ENCODE results near the gene NFIB.

DNA sequence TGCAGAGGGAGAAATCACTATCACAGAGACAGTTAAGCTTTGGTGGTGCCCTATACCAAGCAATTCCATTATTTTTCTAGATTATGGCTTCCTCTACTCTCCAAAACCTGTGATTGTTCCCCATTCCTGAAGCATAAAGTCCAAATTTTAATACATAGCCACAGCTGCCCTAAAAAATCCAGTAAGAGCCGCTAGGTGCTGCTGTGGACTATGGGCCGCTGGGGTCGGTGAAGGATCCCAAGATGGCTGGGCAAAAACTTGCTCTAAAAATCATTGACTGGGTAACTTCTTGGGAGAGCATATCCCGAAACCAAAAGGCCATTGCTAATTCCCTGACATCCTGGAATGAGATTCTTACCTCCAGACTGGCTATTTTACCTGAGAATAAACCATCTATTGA lies 245.3 kb downstream of the NFIB start:
- TF ChIP-seq, protein P1, sequence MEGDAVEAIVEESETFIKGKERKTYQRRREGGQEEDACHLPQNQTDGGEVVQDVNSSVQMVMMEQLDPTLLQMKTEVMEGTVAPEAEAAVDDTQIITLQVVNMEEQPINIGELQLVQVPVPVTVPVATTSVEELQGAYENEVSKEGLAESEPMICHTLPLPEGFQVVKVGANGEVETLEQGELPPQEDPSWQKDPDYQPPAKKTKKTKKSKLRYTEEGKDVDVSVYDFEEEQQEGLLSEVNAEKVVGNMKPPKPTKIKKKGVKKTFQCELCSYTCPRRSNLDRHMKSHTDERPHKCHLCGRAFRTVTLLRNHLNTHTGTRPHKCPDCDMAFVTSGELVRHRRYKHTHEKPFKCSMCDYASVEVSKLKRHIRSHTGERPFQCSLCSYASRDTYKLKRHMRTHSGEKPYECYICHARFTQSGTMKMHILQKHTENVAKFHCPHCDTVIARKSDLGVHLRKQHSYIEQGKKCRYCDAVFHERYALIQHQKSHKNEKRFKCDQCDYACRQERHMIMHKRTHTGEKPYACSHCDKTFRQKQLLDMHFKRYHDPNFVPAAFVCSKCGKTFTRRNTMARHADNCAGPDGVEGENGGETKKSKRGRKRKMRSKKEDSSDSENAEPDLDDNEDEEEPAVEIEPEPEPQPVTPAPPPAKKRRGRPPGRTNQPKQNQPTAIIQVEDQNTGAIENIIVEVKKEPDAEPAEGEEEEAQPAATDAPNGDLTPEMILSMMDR (IDR thresholded peaks at IDR 0.05; ENCODE audit: insufficient read depth, low read depth, low read length), result no peak
- TF ChIP-seq EZH2 (IDR thresholded peaks at IDR 0.05; ENCODE audit: insufficient read depth, low read length), result no peak
